SU-DHL-6 (cell line): ENCODE results near the gene PRSS56.

Experiments used
- H2AFZ ChIP-seq: fragments of 200-600 bp; sonication (generic); 2 replicates; pipeline ENCODE4 v1.6.1; 2014; ENCODE audit warnings: low read depth, mild to moderate bottlenecking, moderate library complexity, mixed read lengths, antibody characterized with exemption, low read length; ENCODE audit not compliant: severe bottlenecking
- H3F3A ChIP-seq: fragments of 200-600 bp; shearing (Covaris generic); 2 replicates; pipeline ENCODE4 v1.6.0; 2016; ENCODE audit warnings: antibody characterized with exemption, mild to moderate bottlenecking; ENCODE audit not compliant: insufficient read depth
- H3K27ac ChIP-seq: fragments of 200-600 bp; sonication (generic); 2 replicates; pipeline ENCODE4 v1.5.1; 2016; ENCODE audit warnings: low read depth, mild to moderate bottlenecking, low read length, moderate library complexity, mixed read lengths
- H3K27me3 ChIP-seq: fragments of 200-600 bp; sonication (generic), shearing (Covaris generic); 2 replicates; pipeline ENCODE4 v1.6.0; 2014; ENCODE audit warnings: mild to moderate bottlenecking, low read length
- H3K36me3 ChIP-seq: fragments of 200-600 bp; sonication (generic); 2 replicates; pipeline ENCODE4 v1.6.1; 2014; ENCODE audit warnings: mild to moderate bottlenecking, low read length, mixed read lengths
- H3K4me2 ChIP-seq: fragments of 300-600, 200-600 bp; shearing (Covaris generic), sonication (generic); 2 replicates; pipeline ENCODE4 v1.6.0; 2014; ENCODE audit warnings: low read length, low read depth, mild to moderate bottlenecking; ENCODE audit not compliant: poor library complexity, severe bottlenecking
- H3K4me3 ChIP-seq: fragments of 200-600 bp; sonication (generic); 2 replicates; pipeline ENCODE4 v1.5.1; 2014; ENCODE audit warnings: antibody characterized with exemption, low read length, mild to moderate bottlenecking, mixed read lengths; ENCODE audit not compliant: insufficient read depth, poor library complexity, severe bottlenecking
- H3K79me2 ChIP-seq: fragments of 200-600 bp; sonication (generic); 2 replicates; pipeline ENCODE4 v1.6.1; 2014; ENCODE audit warnings: mild to moderate bottlenecking, low read length, moderate library complexity; ENCODE audit not compliant: insufficient read depth
- H3K9ac ChIP-seq: fragments of 200-600 bp; sonication (generic); 2 replicates; pipeline ENCODE4 v1.7.0; 2014; ENCODE audit warnings: mild to moderate bottlenecking, low read length
- H3K9me2 ChIP-seq: fragments of 200-600 bp; sonication (generic); replicated peaks from 2 replicates; pipeline ENCODE4 v1.6.1; 2014; ENCODE audit warnings: low read length; ENCODE audit not compliant: insufficient read depth
- H3K9me3 ChIP-seq: fragments of 200-600 bp; sonication (generic); 2 replicates; pipeline ENCODE4 v1.6.1; 2014; ENCODE audit warnings: low read length, mixed read lengths; ENCODE audit not compliant: insufficient read depth
- H4K20me1 ChIP-seq: fragments of 200-600 bp; sonication (generic); 2 replicates; pipeline ENCODE4 v1.6.1; 2014; ENCODE audit warnings: low read depth, mild to moderate bottlenecking, antibody characterized with exemption, low read length, moderate library complexity, mixed read lengths
- CTCF ChIP-seq: fragments of 200-600 bp; sonication (generic); IDR thresholded peaks from one replicate; pipeline ENCODE4 v1.5.1; 2017; ENCODE audit warnings: antibody characterized with exemption, mild to moderate bottlenecking, low read length, moderate library complexity; ENCODE audit not compliant: insufficient read depth, poor library complexity, severe bottlenecking
- EZH2phosphoT487 ChIP-seq: fragments of 200-600 bp; sonication (generic), shearing (Covaris generic); conservative IDR thresholded peaks from 2 replicates; pipeline ENCODE4 v1.6.1; 2018; ENCODE audit warnings: mild to moderate bottlenecking, antibody characterized with exemption, low read length, moderate library complexity, mixed read lengths

The PRSS56 gene

DNA sequence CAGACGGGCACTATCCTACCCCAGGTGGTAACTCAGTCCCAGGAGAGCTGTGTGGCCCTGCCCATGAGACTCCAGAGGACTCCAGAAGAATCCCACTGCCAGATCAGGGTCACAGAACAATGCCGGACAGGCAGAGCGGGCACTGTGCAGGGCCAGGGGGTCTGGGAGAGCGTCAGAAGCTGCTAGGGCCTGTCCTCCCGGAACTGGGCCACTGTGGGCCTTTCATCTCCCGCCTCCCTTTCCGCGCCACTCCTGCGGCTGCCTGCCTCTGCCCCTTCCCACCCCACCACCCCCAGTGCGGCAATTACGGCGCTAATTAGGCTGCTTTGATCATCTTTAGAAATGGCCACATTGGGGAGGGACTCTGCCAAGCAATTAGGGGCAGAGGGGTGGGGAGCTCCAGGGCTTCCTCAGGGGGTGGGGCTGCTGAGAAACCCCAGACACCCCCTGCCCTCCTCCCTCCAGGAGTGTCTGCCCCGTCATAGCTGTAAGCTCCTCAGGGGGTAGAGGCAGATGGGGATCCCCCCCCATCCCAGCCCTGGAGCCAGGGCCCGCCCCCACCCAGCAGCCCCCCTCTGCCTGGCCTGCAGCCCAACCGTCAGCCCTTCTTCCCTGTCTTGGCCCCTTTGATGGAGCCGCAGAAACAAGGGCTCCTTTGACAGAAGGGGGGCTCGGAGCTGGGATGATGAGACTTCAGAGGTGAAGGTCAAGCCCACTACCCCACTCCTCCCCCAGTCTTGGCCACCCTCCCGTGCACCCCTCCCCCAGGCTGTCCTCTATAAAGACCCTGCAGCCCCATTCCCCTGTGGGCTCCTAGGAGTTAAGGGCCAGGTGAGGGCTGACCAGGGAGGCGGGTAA is at the start of gene PRSS56:
Gene PRSS56, plus strand, starts transcription at position 808 of the 858 bp plus-strand sequence. CDS start 211 bp downstream, outside the sequence.
- no peak within 1 kb of the TSS for H3K27ac ChIP-seq
- H3K36me3 ChIP-seq: no peaks in the 10 kb centered on the region
- no peak within 1 kb of the TSS for H3K9ac ChIP-seq
- H2AFZ ChIP-seq: no peak within 1 kb of the TSS
- H3K9me3 ChIP-seq: no peaks in the 10 kb centered on the region
- no peaks in the 10 kb centered on the region for H3K27me3 ChIP-seq
- H3K9me2 ChIP-seq: no peaks in the 10 kb centered on the region
- no peaks in the 10 kb centered on the region for H3K79me2 ChIP-seq
- no peak for TF ChIP-seq EZH2phosphoT487
- TF ChIP-seq CTCF: no peak
- no peaks in the 10 kb centered on the region for H4K20me1 ChIP-seq
- no peak within 1 kb of the TSS for H3K4me2 ChIP-seq
- H3F3A ChIP-seq: no peaks in the 10 kb centered on the region
- no peak within 1 kb of the TSS for H3K4me3 ChIP-seq

DNA sequence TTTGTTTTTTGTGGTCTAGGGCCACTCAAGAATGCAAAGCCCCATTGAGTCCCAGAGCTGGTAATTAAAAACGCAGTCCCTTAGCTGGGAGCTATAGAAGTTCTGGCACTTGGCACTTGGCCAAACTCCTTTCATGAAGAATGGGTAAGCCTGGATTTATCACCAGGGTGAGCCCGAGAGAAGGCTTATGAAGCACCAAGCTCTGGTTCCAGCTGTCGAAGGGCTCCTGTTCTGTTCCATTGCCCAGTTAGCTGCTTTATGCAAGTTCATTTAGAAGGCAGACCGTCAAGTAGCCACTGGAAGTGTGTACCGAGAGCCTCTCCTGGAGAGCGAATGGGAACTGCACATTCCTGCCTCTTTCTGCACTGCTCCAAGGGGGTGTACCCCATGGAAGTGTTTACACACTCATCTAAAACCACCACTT is 46.7 kb upstream of the PRSS56 start:
- H3K9ac ChIP-seq: no peak overlapping the region
- no peak overlapping the region for H3K27ac ChIP-seq
- H3K4me3 ChIP-seq: no peak overlapping the region
- H3K36me3 ChIP-seq: no peaks in the 10 kb centered on the region
- no peaks in the 10 kb centered on the region for H3F3A ChIP-seq
- H3K9me2 ChIP-seq: no peaks in the 10 kb centered on the region
- no peaks in the 10 kb centered on the region for H4K20me1 ChIP-seq
- TF ChIP-seq EZH2phosphoT487 (no peak), CTCF (no peak)
- H2AFZ ChIP-seq: no peak overlapping the region
- no peak overlapping the region for H3K4me2 ChIP-seq
- no peaks in the 10 kb centered on the region for H3K79me2 ChIP-seq
- H3K9me3 ChIP-seq: no peaks in the 10 kb centered on the region
- no peaks in the 10 kb centered on the region for H3K27me3 ChIP-seq

DNA sequence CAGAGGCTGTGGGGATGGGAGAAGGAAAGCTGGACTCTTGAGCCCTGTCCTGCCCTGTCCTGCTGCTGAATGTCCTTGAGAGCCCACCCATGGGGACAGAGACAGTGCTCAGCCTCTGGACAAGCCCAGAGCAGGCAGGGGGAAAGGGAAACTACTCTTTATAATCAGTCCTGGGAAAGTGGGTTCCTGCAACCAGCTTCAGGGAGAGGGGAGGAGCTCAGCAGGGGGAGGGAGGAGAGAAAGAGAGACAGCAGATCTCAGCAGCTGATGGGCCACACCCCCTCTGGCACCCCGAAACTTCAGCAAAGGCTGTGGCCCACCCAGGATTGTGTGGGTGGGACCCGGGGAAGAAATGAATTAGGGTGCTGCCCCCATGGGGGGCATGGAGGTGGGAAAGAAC is 44.1 kb upstream of the PRSS56 start:
- Histone ChIP-seq H3F3A (no peaks in the 10 kb centered on the region), H2AFZ (no peak overlapping the region), H3K9me3 (no peaks in the 10 kb centered on the region), H3K79me2 (no peaks in the 10 kb centered on the region), H3K9me2 (no peaks in the 10 kb centered on the region), H3K27me3 (no peaks in the 10 kb centered on the region), H3K9ac (no peak overlapping the region), H3K4me3 (no peak overlapping the region), H4K20me1 (no peaks in the 10 kb centered on the region), H3K27ac (no peak overlapping the region), H3K4me2 (no peak overlapping the region), H3K36me3 (no peaks in the 10 kb centered on the region)
- TF ChIP-seq CTCF (no peak), EZH2phosphoT487 (no peak)
